T-cell (primary cell): ENCODE measurements around the gene GALNT3. TPM values are rescaled to one million over a fixed set of nuclear protein-coding genes. Genes with fewer than 3 reads are reported as not detected.
A peak's percentile ranks its signal among the peaks of the same experiment; 100 is the strongest.

Source experiments
- ATAC-seq, 4 experiments: fragments of 200-7000 bp in 3 of 4; fragments of 150-1000 bp in 1 of 4; cut with Tn5 transposase; replicated peaks in 1 of 4; 1 replicate in 3 of 4; 2 replicates in 1 of 4; pipeline ENCODE4 v1.10.0; 2021; ENCODE audit warnings: moderate library complexity in 3 of 4, mild to moderate bottlenecking in 2 of 4, moderate number of reproducible peaks in 1 of 4
- CTCF ChIA-PET, 2 donors: fragments of 300-600 bp; sonication (Branson Sonifier 250); formaldehyde crosslinking; loops; one replicate each; lab custom pipeline; 2022; ENCODE audit warnings: antibody characterized with exemption in 2 of 2; lab: Charles Lee
- POLR2A ChIA-PET, 2 donors: fragments of 300-600 bp; sonication (Branson Sonifier 250); formaldehyde crosslinking; loops; one replicate each; lab custom pipeline; 2022; ENCODE audit warnings: antibody characterized with exemption in 2 of 2; lab: Charles Lee
- DNase-seq, 35 experiments: peaks; one replicate each; pipeline versions ENCODE4 v3.0.0 to v3.0.0-alpha.2; 2013 to 2023
- H3K27ac ChIP-seq: one replicate; pipeline ENCODE4 v1.5.1; 2013; ENCODE audit warnings: low read length
- H3K27me3 ChIP-seq, 2 experiments: replicated peaks in 1 of 2; 1 replicate in 1 of 2; 2 replicates in 1 of 2; pipeline versions ENCODE4 v1.6.1 to v1.7.0; 2013; ENCODE audit warnings: low read length in 1 of 2, mixed read lengths in 1 of 2; ENCODE audit not compliant: control insufficient read depth in 2 of 2, insufficient read depth in 2 of 2; ENCODE audit errors: extremely low read depth in 1 of 2
- H3K36me3 ChIP-seq, 2 donors: 1 replicate in 1 of 2; 2 replicates in 1 of 2; pipeline versions ENCODE4 v1.6.1 to v1.7.0; 2013; ENCODE audit warnings: low read length in 1 of 2; ENCODE audit not compliant: control insufficient read depth in 2 of 2, insufficient read depth in 1 of 2; ENCODE audit errors: extremely low read depth in 1 of 2
- H3K4me1 ChIP-seq, 2 experiments: 1 replicate in 1 of 2; 2 replicates in 1 of 2; pipeline versions ENCODE4 v1.6.1 to v1.7.0; 2013; ENCODE audit warnings: low read length in 2 of 2, mixed read lengths in 1 of 2; ENCODE audit not compliant: insufficient read depth in 2 of 2, control insufficient read depth in 1 of 2; ENCODE audit errors: extremely low read depth in 1 of 2
- H3K4me3 ChIP-seq, 2 donors: 1 replicate in 1 of 2; 2 replicates in 1 of 2; pipeline versions ENCODE4 v1.5.1 to v1.7.0; 2013; ENCODE audit warnings: mild to moderate bottlenecking in 2 of 2, low read length in 1 of 2, moderate library complexity in 1 of 2; ENCODE audit not compliant: control insufficient read depth in 1 of 2; ENCODE audit errors: extremely low read depth in 1 of 2
- H3K9me3 ChIP-seq: 2 replicates; pipeline ENCODE4 v1.7.0; 2013
- H3K27ac Mint-ChIP-seq, 2 donors: one replicate each; pipeline ENCODE4 v1.8.0; 2020 to 2021; ENCODE audit warnings: mild to moderate bottlenecking in 2 of 2, mixed read lengths in 2 of 2
- H3K27me3 Mint-ChIP-seq, 2 donors: one replicate each; pipeline ENCODE4 v1.8.0; 2021 to 2022; ENCODE audit warnings: mixed read lengths in 2 of 2
- H3K36me3 Mint-ChIP-seq: one replicate; pipeline ENCODE4 v1.8.0; 2021; ENCODE audit warnings: mixed read lengths
- H3K4me1 Mint-ChIP-seq, 3 donors: one replicate each; pipeline ENCODE4 v1.8.0; 2020 to 2022; ENCODE audit warnings: mixed read lengths in 3 of 3, mild to moderate bottlenecking in 1 of 3
- H3K4me3 Mint-ChIP-seq, 3 donors: one replicate each; pipeline ENCODE4 v1.8.0; 2020 to 2022; ENCODE audit warnings: mild to moderate bottlenecking in 3 of 3, mixed read lengths in 3 of 3, moderate library complexity in 3 of 3
- H3K9me3 Mint-ChIP-seq, 3 donors: one replicate each; pipeline ENCODE4 v1.8.0; 2020 to 2022; ENCODE audit warnings: mixed read lengths in 3 of 3
- WGBS: methylation state at CpG from one replicate; pipeline ENCODE4 v1.1.5; 2013; ENCODE audit warnings: missing lambda C conversion rate; ENCODE audit not compliant: insufficient coverage; 5-methylcytosine and 5-hydroxymethylcytosine counted together
- total RNA-seq, 35 experiments: library from RNA in 6 of 35; stranded (reverse) in 6 of 35; fragments of 120-200 nt in 1 of 35; gene quantifications; one replicate each; pipeline versions ENCODE4 v1.2.1 to v1.2.4 and lab custom pipeline; 2013 to 2026

The GALNT3 gene
- total RNA-seq, 5 donors from 2014 or later (not counting 1 experiment from before 2014, with no cell fraction given) = 2.8 to 9.7 (median 5.5) TPM

DNA sequence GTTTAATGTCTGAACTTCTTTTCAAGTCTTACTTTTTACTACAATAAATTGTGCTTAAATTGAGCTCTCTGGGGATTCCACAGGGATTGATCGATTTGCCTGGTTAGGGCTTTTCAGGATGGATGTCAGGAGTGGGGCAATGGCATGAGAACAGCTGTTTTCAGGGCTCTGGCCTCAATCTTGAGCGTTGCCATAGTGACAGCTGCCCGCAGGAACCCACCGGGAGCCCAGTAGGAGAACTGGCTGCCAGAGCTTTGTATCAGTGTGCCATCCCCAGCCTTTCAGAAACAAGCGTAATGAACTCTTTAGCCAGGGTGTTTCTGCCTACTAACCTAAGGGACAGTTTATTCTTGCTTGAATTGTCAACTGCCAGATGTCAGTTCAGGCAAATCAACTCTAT lies 93.5 kb downstream of the GALNT3 start:
- H3K4me1 ChIP-seq = no peaks in the 10 kb centered on the region
- Mint-ChIP-seq H3K36me3 (no peaks in the 10 kb centered on the region), H3K9me3 (no peaks in the 10 kb centered on the region), H3K27me3 (peaks cover 4 to 9% of the 10 kb centered on the region in 2 donors), H3K27ac (no peak overlapping the region), H3K4me1 (no peaks in the 10 kb centered on the region), H3K4me3 (no peak overlapping the region)
- H3K27ac ChIP-seq = no peak overlapping the region
- POLR2A ChIA-PET = no interaction called here
- H3K27me3 ChIP-seq = no peaks in the 10 kb centered on the region
- no peaks in the 10 kb centered on the region for H3K9me3 ChIP-seq
- ATAC-seq = no peak
- CTCF ChIA-PET = no interaction called here
- H3K4me3 ChIP-seq = no peak overlapping the region
- H3K36me3 ChIP-seq = no peaks in the 10 kb centered on the region
- no peak for DNase-seq
- 65% methylated on average over 5 of the region's 5 CpGs for WGBS

DNA sequence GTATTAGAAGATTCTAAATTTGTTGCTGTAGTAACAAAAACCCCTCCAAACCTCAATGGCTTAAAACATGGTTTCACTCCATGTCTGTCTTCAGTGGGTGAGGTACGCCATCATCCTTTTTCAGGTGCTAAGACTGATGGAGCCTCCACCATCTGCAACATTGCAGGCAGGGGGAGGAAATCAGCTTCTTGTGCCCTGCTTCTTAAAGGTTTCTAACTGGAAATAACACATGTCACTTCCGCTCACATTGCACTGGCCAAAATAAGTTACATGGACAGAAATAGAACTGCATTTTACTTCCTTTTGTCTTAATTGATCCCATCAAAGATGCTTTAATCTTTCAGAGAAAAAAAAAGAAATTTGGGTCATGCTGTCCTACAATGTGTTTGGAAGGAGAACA lies 94.1 kb downstream of the GALNT3 start:
- WGBS = 83% methylated on average over 1 of the region's 2 CpGs
- H3K27ac ChIP-seq = no peak overlapping the region
- no peak overlapping the region for H3K4me3 ChIP-seq
- no peaks in the 10 kb centered on the region for H3K9me3 ChIP-seq
- POLR2A ChIA-PET = no interaction called here
- H3K27me3 Mint-ChIP-seq = peaks cover 4 to 9% of the 10 kb centered on the region in 2 donors
- no peaks in the 10 kb centered on the region for H3K4me1 Mint-ChIP-seq
- H3K36me3 ChIP-seq = no peaks in the 10 kb centered on the region
- no peaks in the 10 kb centered on the region for H3K4me1 ChIP-seq
- H3K27ac Mint-ChIP-seq = no peak overlapping the region
- no peak overlapping the region for H3K4me3 Mint-ChIP-seq
- H3K27me3 ChIP-seq = no peaks in the 10 kb centered on the region
- H3K36me3 Mint-ChIP-seq = no peaks in the 10 kb centered on the region
- ATAC-seq (no peak), DNase-seq (no peak)
- CTCF ChIA-PET = no interaction called here
- H3K9me3 Mint-ChIP-seq = no peaks in the 10 kb centered on the region

DNA sequence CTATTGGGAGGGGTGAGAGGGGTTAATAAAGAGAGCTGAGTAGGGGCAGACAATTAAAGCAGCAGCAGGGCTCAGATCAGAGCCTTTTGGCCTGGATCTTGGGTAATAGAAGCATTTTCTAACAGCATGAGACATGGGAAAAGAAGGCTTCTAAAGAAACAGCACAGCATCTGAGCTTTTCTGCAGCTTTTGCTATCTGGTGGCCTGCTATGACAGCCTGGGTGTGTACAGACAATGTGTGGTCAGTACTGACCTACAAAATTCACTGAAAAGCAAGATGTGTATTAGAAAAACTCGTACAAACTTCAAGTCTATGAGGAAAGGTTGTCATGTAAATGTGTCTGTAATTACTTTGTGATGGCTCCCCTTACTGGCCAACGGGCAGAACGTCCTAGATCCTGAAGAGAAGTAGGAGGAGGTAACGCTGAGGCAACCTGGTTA lies 95.6 kb downstream of the GALNT3 start:
- ChIA-PET CTCF (interaction anchor here in 1 of 2 donors (0.6 kb wide), 1 partner anchor 148 kb away, joined by 3 read pairs; no protein-coding TSS in a partner anchor), POLR2A (no interaction called here)
- H3K4me3 ChIP-seq = no peak overlapping the region
- no peak overlapping the region for H3K4me3 Mint-ChIP-seq
- no peaks in the 10 kb centered on the region for H3K9me3 ChIP-seq
- H3K27ac Mint-ChIP-seq = no peak overlapping the region
- H3K9me3 Mint-ChIP-seq = no peaks in the 10 kb centered on the region
- DNase-seq (peak in 1 of 35 experiments; percentile 8), ATAC-seq (no peak)
- no peak overlapping the region for H3K27ac ChIP-seq
- no peaks in the 10 kb centered on the region for H3K4me1 ChIP-seq
- H3K27me3 Mint-ChIP-seq = peaks cover 4 to 9% of the 10 kb centered on the region in 2 donors
- no peaks in the 10 kb centered on the region for H3K27me3 ChIP-seq
- H3K4me1 Mint-ChIP-seq = no peaks in the 10 kb centered on the region
- no peaks in the 10 kb centered on the region for H3K36me3 Mint-ChIP-seq
- no peaks in the 10 kb centered on the region for H3K36me3 ChIP-seq
- WGBS = no CpG with 5 or more reads among the region's 4 CpGs

DNA sequence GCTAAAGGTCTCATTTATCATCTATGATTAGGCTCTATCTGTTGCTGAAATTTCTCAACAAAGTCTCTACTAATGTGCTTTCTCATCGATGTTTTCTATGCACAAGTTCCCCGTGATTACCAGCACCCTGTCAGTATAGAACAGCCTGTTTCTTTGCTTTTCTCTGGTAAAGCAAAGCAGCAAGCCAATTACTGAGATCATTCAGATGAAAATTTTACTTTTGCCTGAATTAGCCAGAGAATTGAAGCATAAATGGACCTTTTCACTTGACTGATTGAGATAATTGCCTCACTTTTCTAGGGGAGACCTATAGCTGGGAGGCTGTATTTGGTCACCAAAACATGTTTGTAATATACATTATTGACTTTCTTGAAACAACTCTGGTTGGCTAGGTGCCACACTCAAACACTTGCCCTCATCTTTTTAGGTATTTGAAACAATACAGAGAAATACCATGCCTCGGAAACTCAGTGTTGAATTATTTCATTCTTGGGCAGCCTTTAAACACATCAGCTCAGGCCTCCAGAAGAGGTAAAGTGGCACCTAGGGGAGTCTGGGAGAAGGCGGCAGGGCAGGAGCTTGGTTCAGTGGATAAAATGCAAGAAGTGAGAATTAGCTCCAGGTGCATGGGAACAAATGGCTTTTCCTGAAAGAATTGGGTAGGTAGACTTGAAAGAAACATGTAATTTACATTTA lies 96.2 kb downstream of the GALNT3 start:
- no peaks in the 10 kb centered on the region for H3K36me3 ChIP-seq
- no peak overlapping the region for H3K27ac ChIP-seq
- H3K27ac Mint-ChIP-seq = no peak overlapping the region
- H3K27me3 ChIP-seq = no peaks in the 10 kb centered on the region
- no peaks in the 10 kb centered on the region for H3K9me3 Mint-ChIP-seq
- DNase-seq (no peak), ATAC-seq (no peak)
- no peaks in the 10 kb centered on the region for H3K4me1 ChIP-seq
- H3K36me3 Mint-ChIP-seq = no peaks in the 10 kb centered on the region
- H3K4me3 ChIP-seq = no peak overlapping the region
- no peaks in the 10 kb centered on the region for H3K4me1 Mint-ChIP-seq
- WGBS = 79% methylated on average over 4 of the region's 4 CpGs
- CTCF ChIA-PET = interaction anchor here in 1 of 2 donors (0.6 kb wide), 1 partner anchor 149 kb away, joined by 3 read pairs; no protein-coding TSS in a partner anchor
- no peaks in the 10 kb centered on the region for H3K9me3 ChIP-seq
- H3K4me3 Mint-ChIP-seq = no peak overlapping the region
- POLR2A ChIA-PET = no interaction called here
- peaks cover 4 to 9% of the 10 kb centered on the region in 2 donors for H3K27me3 Mint-ChIP-seq

Other genes starting within 250 kb of the GALNT3 start
- gene TTC21B, start 159.5 kb upstream of the GALNT3 start, total RNA-seq = 10 to 100 TPM; 20.5 to 31.4 (median 23.4) TPM